GM12801 (cell line): Measurements from ENCODE around the gene NFXL1.

Experiments used
- TF ChIP-seq, protein P1 (sequence below): IDR thresholded peaks from one replicate; pipeline ENCODE4 v1.5.1; 2011; ENCODE audit warnings: control low read depth; ENCODE audit not compliant: insufficient read length; ENCODE audit errors: extremely low read depth

NFXL1 gene

DNA sequence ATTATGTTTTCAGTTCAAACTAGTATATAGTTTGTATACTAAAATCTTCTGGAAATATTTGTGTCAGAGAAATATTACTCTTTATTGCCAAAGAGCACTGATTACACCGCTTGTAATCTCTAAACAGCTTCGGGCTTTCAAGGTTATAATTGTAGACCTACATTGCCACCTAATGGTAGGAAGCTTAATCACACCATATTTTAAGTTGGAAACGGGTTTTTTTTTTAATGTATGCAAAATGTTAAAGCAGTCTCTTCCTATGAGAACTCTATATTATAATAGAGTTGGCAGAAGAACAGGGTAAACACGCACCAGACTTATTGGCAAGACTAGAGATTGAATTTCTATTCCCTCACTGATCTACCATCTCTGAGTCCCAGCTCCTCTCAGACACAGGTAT, 19.5 kb upstream of the NFXL1 start:
- TF ChIP-seq, protein P1, sequence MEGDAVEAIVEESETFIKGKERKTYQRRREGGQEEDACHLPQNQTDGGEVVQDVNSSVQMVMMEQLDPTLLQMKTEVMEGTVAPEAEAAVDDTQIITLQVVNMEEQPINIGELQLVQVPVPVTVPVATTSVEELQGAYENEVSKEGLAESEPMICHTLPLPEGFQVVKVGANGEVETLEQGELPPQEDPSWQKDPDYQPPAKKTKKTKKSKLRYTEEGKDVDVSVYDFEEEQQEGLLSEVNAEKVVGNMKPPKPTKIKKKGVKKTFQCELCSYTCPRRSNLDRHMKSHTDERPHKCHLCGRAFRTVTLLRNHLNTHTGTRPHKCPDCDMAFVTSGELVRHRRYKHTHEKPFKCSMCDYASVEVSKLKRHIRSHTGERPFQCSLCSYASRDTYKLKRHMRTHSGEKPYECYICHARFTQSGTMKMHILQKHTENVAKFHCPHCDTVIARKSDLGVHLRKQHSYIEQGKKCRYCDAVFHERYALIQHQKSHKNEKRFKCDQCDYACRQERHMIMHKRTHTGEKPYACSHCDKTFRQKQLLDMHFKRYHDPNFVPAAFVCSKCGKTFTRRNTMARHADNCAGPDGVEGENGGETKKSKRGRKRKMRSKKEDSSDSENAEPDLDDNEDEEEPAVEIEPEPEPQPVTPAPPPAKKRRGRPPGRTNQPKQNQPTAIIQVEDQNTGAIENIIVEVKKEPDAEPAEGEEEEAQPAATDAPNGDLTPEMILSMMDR = no peak

DNA sequence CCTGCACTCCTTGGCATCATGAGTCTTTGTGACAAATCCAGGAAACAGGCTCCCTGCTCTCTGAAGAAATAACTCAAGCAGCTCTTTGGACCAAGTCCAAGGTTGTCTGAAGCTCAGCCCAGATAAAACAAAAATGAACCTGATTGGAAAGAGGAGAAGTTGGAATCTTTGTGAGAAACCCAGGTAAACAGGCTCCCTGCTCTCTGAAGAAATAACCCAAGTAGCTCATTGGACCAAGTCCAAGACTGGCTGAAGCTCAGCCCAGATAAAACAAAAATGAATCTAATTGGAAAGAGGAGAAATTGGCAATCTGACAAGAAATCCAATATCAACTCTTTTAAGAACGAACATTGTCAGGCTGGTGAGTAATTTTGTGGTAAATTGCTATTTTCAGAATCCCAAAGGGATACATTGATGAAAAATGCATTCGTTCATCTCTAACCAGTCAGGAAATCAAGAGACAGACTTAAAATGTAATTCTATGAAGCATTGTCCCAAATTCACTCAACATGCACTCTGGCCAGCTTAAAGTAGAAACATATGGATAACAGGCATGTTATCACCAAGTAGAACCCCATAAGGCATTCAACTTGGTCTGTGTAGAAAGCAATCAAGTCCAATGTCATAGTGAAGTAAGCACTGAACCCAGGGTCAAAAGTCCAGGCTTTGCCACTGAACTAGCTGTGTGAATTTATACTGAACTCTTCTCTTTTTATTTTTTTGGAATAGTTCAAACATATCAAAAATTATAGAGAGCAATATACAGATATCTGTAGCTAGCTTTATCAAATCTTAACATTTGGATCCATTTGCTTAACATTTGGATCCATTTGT, 16.8 kb upstream of the NFXL1 start:
- TF ChIP-seq, protein P1 = no peak

DNA sequence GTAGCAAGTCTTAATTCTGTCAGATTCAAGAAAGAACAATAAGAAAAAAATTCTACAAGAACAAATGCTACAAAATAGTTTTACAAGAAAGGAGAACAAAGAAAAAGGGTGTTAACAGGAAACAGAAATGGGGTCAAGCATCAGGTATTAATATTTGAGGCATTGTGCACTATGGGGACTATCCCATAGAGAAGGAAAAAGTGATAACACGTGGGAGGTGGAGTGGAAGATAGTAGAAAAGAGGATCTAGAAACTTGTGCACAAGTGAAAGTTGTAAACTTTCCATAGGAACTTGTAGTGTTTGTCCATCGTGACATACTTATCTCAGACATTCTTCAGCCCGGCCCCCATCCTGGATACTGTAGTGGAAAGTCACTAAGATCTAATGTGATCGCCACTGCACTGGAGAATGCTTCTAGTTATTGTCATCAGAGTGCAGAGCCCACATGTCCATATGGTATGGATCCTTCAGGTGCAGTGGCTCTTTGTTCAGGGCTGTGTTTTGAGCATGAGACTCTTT, 15.4 kb upstream of the NFXL1 start:
- TF ChIP-seq, protein P1 = no peak

DNA sequence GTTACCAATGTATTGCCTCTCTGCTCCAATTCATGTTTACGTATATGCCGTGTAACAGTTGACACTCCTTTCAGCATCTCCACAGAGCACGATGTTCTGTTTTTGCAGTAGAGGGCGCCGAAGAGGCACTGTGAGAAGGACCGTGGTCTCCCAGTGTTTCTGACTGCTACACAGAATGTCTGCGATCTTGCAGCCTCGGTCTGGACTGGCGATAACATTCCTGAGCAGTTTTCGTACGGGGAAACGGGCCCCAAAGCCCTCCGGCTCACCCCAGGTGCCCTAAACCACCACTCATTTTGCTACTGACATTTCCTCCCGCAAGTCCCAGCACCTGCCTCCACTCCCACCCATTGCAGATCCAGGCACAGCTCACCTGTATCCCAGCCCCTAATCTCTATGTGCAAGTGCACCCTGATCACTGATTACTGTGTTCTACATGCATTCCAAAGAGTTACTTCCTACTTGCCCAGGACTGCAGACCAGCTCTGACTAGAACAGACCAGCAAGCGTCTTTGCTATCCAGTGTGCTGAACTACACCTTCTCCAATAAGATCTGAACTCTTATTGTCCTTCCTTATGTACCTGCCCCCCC, 12.4 kb upstream of the NFXL1 start:
- TF ChIP-seq, protein P1 = peak; percentile 18

DNA sequence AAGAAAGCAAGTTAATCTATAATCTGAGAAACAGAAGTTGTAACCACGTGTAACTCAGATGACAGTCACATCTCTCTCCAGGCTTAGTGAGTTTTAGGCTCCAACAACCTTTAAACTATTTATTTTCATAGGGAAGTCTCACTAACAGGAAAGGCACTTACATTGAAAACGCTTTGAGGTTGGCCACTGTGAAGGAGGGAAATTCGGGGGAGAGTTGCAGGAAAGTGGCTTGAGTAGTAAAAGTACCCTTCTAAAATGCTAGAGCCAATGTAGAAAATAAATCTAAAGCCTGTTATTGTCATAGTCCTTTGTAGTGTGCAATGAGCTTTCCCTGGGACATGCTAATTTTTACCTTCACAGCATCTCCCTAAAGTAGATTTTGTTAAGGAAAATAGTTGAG, 995 bp upstream of the NFXL1 start:
- TF ChIP-seq, protein P1 = no peak

DNA sequence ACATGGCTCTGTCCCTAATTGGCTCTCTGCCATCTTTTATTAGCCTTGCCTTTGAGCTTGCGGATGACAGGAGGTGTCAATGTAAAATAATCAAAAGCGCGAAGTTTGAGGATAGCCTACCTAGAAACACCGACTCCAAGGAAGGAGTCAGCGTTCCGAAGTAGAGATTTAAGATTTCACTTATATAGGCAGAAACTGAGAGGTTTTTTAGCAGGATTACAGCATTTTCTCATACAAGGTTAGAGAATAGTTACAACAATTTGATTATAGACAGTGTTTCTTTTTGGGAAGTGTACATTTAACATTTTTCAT, 499 bp upstream of the NFXL1 start:
- TF ChIP-seq, protein P1 = no peak

DNA sequence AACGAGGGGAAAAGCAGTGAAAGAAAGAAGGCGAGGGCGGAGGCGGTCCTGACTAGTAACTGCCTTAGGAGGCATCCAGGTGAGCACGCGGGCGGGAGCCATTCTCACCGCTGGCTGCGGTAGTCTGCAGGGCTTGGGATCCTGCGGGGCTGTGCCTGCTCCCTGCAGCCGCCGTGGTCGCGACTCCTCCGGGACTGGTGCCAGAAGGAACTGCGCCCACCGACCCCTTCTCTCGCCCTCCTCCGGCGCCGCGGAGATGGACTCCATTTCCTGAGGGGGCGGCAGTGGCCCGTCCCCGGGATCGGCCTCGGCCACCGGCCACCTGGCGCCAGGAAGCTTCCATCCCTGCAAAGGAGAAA, 543 bp downstream of the NFXL1 start:
- TF ChIP-seq, protein P1 = no peak
